ENCODE measurements around the gene IL21R.
"Not testable (repeated sequence)": the region's sequence is repeated elsewhere in the genome, so short reads cannot be mapped to it uniquely, and the experiment has no call there.

DNA sequence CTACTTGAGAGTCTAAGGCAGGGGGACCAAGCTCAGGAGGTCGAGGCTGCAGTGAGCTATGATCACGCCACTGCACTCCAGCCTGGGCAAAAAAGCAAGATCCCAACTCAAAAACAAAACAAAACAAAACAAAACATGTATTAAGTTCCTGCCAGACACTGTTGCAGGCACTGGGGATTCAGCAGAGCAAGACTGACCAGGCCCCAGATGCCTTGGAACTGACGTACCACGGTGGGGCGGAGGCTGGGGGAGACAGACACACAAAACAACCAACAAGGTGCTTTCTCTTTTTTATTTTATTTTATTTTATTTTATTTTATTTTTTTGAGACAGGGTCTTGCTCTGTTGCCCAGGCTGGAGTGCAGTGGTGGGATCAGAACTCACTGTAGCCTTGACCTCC, 33.2 kb downstream of the IL21R start:
- TF ChIP-seq POLR2A, POLR2AphosphoS5 (IDR thresholded peaks at IDR 0.05; ENCODE audit: low read depth, low read length): not testable (repeated sequence)

All from GM12891 (cell line).